Measurements from ENCODE around the gene NLRP3. TPM values are rescaled to one million over a fixed set of nuclear protein-coding genes. Genes with fewer than 3 reads are reported as not detected.

NLRP3 gene
- total RNA-seq, 4 donors from 2014 or later = 3.4 to 9.6 (median 7.0) TPM

DNA sequence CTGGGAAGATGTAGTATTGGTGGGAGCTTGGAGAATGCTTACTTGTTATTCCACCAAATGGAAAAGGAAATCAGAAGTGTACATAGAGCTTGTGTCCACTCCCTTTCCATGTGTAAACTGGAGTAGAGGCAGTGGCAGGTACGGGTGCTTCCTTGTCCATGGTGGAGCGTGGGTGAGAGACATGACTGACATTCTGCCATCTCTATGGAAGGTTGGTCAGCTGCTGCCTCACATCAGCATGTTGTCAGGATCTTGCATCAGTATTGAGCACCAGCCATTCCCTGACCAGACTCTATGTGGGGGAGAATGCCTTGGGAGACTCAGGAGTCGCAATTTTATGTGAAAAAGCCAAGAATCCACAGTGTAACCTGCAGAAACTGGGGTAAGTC is 19.8 kb downstream of the NLRP3 start:
- TF ChIP-seq, protein P1, sequence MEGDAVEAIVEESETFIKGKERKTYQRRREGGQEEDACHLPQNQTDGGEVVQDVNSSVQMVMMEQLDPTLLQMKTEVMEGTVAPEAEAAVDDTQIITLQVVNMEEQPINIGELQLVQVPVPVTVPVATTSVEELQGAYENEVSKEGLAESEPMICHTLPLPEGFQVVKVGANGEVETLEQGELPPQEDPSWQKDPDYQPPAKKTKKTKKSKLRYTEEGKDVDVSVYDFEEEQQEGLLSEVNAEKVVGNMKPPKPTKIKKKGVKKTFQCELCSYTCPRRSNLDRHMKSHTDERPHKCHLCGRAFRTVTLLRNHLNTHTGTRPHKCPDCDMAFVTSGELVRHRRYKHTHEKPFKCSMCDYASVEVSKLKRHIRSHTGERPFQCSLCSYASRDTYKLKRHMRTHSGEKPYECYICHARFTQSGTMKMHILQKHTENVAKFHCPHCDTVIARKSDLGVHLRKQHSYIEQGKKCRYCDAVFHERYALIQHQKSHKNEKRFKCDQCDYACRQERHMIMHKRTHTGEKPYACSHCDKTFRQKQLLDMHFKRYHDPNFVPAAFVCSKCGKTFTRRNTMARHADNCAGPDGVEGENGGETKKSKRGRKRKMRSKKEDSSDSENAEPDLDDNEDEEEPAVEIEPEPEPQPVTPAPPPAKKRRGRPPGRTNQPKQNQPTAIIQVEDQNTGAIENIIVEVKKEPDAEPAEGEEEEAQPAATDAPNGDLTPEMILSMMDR (IDR thresholded peaks at IDR 0.05; ENCODE audit: low read depth) = no peak

DNA sequence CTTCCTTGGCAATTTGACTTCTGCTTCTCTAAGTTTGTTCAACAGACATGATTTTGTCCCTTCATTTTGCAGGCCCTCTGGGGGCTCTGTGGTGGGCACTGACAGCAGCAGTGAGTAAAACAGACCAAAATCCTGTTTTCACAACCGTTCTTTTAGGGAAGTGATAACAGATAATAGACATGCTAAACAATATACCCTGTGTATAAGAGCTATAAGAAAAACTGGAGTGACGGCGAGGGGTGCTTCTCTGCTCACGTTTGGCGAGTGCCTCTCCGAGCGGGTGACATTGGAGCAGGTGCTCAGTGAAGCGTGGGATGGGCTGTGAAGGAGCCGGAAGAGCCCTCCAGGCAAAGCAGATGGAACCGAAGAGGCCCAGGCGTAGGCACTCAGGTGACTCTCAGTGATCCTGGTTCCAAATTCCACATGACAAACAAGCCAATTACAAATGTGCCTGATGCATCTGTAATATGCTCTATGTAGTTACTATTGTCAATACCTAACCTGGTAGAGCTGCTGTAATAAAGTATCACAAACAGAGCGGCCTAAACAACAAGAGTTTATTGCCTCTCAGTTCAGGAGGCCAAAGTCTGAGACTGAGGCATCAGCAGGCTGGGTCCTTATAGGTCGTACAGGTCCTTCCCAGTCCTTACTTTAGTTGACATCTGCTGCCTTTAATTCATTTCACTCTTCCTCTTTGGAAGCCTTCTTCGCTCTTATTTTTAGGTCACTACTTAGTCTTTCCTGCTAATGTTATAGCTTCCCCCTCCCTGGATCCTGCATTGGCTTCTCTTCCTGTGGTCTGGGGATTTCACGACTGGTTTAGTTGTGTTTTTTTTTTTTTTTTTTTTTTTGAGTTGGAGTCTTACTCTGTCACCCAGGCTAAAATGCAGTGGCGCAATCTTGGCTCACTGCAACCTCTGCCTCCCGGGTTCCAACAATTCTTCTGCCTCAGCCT is 21.9 kb downstream of the NLRP3 start:
- TF ChIP-seq, protein P1 (IDR thresholded peaks at IDR 0.05; ENCODE audit: low read depth) = no peak

DNA sequence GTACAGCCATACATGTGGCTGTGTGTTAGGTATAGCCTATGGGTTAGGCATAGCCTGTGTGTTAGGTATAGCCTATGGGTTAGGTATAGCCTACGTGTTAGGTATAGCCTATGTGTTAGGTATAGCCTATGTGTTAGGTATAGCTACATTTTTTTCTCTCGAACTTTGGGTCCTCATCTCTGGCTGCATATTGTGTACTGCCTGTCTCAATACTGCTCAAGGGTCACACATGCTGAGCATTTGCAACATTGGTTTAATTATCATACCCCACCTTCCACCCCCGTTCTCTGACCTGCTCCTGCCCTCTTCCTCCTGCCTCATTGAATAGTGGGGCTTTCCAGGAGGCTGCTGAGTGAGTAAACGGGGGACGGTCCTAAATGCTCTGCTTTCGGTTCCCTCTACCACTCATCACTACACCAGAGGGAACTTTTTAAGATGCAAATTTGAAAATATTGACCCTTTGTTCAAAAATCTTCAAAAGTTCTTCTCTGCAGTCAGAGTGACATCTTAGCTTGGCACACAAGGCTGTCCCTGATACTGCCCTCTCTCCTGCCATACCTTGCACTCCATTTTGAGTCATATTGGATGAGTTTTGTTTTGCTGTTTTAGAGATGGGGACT is 24.1 kb downstream of the NLRP3 start:
- TF ChIP-seq, protein P1 (IDR thresholded peaks at IDR 0.05; ENCODE audit: low read depth) = no peak

DNA sequence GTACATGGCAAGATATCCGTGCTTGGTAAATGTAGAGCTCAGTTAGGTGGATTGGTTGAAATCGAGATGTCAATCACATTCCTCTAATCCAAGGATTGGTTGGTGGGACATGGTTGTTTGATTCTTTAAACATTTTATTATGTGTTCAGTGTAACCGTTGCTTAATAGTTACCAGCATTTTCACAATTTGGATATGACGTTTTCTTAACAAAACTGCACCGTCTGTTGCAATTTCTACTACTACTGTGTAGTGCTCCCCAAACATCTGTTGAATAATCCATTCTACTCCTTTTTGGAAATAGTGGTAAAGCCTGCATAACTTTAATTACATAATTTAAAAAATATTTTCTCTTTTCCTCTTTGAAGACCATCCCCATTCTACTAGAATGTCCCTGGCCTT is 25.6 kb downstream of the NLRP3 start:
- TF ChIP-seq, protein P1 (IDR thresholded peaks at IDR 0.05; ENCODE audit: low read depth) = no peak

DNA sequence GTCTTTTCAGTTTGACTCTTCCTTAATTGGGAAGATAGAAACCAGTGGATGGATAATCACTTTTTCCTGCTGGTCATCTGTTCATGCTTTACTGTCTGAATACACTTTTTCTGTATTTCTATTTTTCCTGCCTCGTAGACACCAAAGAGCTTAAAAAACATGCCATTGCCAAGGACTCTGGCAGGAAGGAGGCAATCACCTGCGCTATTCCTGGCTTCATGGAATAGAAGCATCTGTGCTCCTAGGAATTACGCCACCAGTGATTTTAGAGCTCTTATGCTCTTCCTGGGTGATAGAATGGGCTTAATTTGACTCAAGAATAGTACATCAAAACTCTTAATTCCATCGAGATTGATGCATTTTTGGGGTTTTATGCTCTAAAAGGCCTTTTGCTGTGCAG is 26.2 kb downstream of the NLRP3 start:
- TF ChIP-seq, protein P1 (IDR thresholded peaks at IDR 0.05; ENCODE audit: low read depth) = no peak

DNA sequence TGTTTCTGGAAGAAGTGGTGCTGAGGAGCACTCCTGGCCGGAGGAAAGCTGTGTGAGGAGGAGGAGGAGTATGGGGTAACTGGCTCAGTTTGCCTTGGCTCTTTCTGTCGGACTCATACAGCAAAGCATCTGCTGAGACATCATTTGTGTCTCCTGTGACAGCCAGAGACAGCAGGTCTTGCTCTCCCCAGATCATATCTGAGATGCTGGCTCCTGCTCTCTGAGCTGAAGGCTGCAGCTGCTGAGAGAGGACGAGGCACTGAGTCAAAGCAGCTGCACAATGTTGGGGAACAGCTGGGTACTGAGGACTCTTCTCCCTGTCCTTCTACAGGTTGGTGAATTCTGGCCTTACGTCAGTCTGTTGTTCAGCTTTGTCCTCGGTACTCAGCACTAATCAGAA is 27.7 kb downstream of the NLRP3 start:
- TF ChIP-seq, protein P1 (IDR thresholded peaks at IDR 0.05; ENCODE audit: low read depth) = no peak

DNA sequence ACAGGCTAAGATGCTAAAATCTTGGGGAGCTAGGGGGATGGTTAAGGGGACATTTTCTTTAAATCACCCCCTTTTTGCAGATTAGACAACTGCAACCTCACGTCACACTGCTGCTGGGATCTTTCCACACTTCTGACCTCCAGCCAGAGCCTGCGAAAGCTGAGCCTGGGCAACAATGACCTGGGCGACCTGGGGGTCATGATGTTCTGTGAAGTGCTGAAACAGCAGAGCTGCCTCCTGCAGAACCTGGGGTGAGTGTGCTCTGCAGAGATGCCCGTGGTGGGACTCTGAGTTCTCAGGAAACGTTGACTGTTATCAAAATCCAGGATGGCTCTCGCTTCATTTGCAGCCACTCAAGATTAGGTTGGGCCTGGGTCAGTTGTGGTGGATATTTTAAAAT is 28.6 kb downstream of the NLRP3 start:
- TF ChIP-seq, protein P1 (IDR thresholded peaks at IDR 0.05; ENCODE audit: low read depth) = no peak
